Measurements from ENCODE around the gene MICU1. TPM values are rescaled to one million over a fixed set of nuclear protein-coding genes. Genes with fewer than 3 reads are reported as not detected.
A peak's percentile ranks its signal among the peaks of the same experiment; 100 is the strongest.
"Not testable (repeated sequence)": the region's sequence is repeated elsewhere in the genome, so short reads cannot be mapped to it uniquely, and the experiment has no call there.

Gene MICU1
- total RNA-seq, 1 donor from 2014 or later: 28.7 TPM

- DNase-seq (ENCODE audit: low read depth): no peak
- Mint-ChIP-seq H3K4me3 (ENCODE audit: unreplicated experiment) (no peak overlapping the region), H3K4me1 (ENCODE audit: low read depth, unreplicated experiment) (peaks cover 14% of the 10 kb centered on the region), H3K9me3 (ENCODE audit: unreplicated experiment) (no peaks in the 10 kb centered on the region), H3K36me3 (ENCODE audit: low read depth, unreplicated experiment) (peaks cover 11% of the 10 kb centered on the region), H3K27me3 (ENCODE audit: low read depth, unreplicated experiment) (no peaks in the 10 kb centered on the region), H3K27ac (ENCODE audit: unreplicated experiment) (peak overlapping the region; percentile 69)
- Histone ChIP-seq H3K9ac (ENCODE audit: low read length) (no peak overlapping the region), H3K4me1 (ENCODE audit: insufficient read depth, low read length) (peaks cover 9% of the 10 kb centered on the region), H3K4me2 (ENCODE audit: low read length) (no peak overlapping the region), H3K79me2 (ENCODE audit: insufficient read depth, low read length) (peaks cover 73% of the 10 kb centered on the region), H2AFZ (ENCODE audit: low read depth, low read length) (no peak overlapping the region), H3K27ac (ENCODE audit: low read depth, low read length) (no peak overlapping the region), H3K27me3 (ENCODE audit: insufficient read depth, low read length) (no peaks in the 10 kb centered on the region), H3K36me3 (ENCODE audit: insufficient read depth, low read length) (peaks cover 7% of the 10 kb centered on the region), H3K9me3 (ENCODE audit: insufficient read depth, low read depth, low read length) (no peaks in the 10 kb centered on the region), H4K20me1 (ENCODE audit: insufficient read depth, low read length) (peaks cover 71% of the 10 kb centered on the region), H3K4me3 (ENCODE audit: insufficient read depth, low read depth, low read length) (no peak overlapping the region)
- FAIRE-seq: no peak
- TF ChIP-seq CTCF (IDR thresholded peaks at IDR 0.05; ENCODE audit: insufficient read depth, low read depth, low read length) (no peak), EZH2 (IDR thresholded peaks at IDR 0.05; ENCODE audit: insufficient read depth, low read length) (no peak)
Observed at GRCh38 chr10:72349438-72349837, 276.4 kb downstream of the MICU1 start.

- no peaks in the 10 kb centered on the region for H3K9me3 ChIP-seq (ENCODE audit: insufficient read depth, low read depth, low read length)
- peaks cover 7% of the 10 kb centered on the region for H3K36me3 ChIP-seq (ENCODE audit: insufficient read depth, low read length)
- no peaks in the 10 kb centered on the region for H3K27me3 ChIP-seq (ENCODE audit: insufficient read depth, low read length)
- peaks cover 62% of the 10 kb centered on the region for H3K79me2 ChIP-seq (ENCODE audit: insufficient read depth, low read length)
- Mint-ChIP-seq H3K4me1 (ENCODE audit: low read depth, unreplicated experiment) (peaks cover 11% of the 10 kb centered on the region), H3K4me3 (ENCODE audit: unreplicated experiment) (no peak overlapping the region), H3K9me3 (ENCODE audit: unreplicated experiment) (no peaks in the 10 kb centered on the region), H3K27me3 (ENCODE audit: low read depth, unreplicated experiment) (no peaks in the 10 kb centered on the region), H3K27ac (ENCODE audit: unreplicated experiment) (no peak overlapping the region), H3K36me3 (ENCODE audit: low read depth, unreplicated experiment) (peaks cover 16% of the 10 kb centered on the region)
- H3K4me1 ChIP-seq (ENCODE audit: insufficient read depth, low read length): peaks cover 4% of the 10 kb centered on the region
- no peak for DNase-seq (ENCODE audit: low read depth)
- TF ChIP-seq EZH2 (IDR thresholded peaks at IDR 0.05; ENCODE audit: insufficient read depth, low read length) (no peak), CTCF (IDR thresholded peaks at IDR 0.05; ENCODE audit: insufficient read depth, low read depth, low read length) (no peak)
- H3K9ac ChIP-seq (ENCODE audit: low read length): no peak overlapping the region
- no peak overlapping the region for H3K4me3 ChIP-seq (ENCODE audit: insufficient read depth, low read depth, low read length)
- H3K27ac ChIP-seq (ENCODE audit: low read depth, low read length): no peak overlapping the region
- H4K20me1 ChIP-seq (ENCODE audit: insufficient read depth, low read length): peaks cover 64% of the 10 kb centered on the region
- no peak overlapping the region for H2AFZ ChIP-seq (ENCODE audit: low read depth, low read length)
- no peak overlapping the region for H3K4me2 ChIP-seq (ENCODE audit: low read length)
- no peak for FAIRE-seq
Observed at GRCh38 chr10:72348282-72348681, 277.6 kb downstream of the MICU1 start.

GRCh38 chr10:72346117-72346516 is 279.8 kb downstream of the MICU1 start:
- H2AFZ ChIP-seq (ENCODE audit: low read depth, low read length); H3K36me3 ChIP-seq (ENCODE audit: insufficient read depth, low read length); H3K27me3 Mint-ChIP-seq (ENCODE audit: low read depth, unreplicated experiment); H3K27me3 ChIP-seq (ENCODE audit: insufficient read depth, low read length); H3K4me3 Mint-ChIP-seq (ENCODE audit: unreplicated experiment); H3K9me3 ChIP-seq (ENCODE audit: insufficient read depth, low read depth, low read length); H3K4me3 ChIP-seq (ENCODE audit: insufficient read depth, low read depth, low read length); H3K9me3 Mint-ChIP-seq (ENCODE audit: unreplicated experiment); H3K9ac ChIP-seq (ENCODE audit: low read length); H3K27ac Mint-ChIP-seq (ENCODE audit: unreplicated experiment); H3K27ac ChIP-seq (ENCODE audit: low read depth, low read length); DNase-seq (ENCODE audit: low read depth); H3K4me2 ChIP-seq (ENCODE audit: low read length); H3K4me1 Mint-ChIP-seq (ENCODE audit: low read depth, unreplicated experiment); FAIRE-seq; H3K4me1 ChIP-seq (ENCODE audit: insufficient read depth, low read length): not testable (repeated sequence)
- peaks cover 50% of the 10 kb centered on the region for H4K20me1 ChIP-seq (ENCODE audit: insufficient read depth, low read length)
- peaks cover 40% of the 10 kb centered on the region for H3K79me2 ChIP-seq (ENCODE audit: insufficient read depth, low read length)
- H3K36me3 Mint-ChIP-seq (ENCODE audit: low read depth, unreplicated experiment): peaks cover 22% of the 10 kb centered on the region

All from astrocyte (in vitro differentiated cells and primary cell).